ENCODE measurements around the gene UPF1. TPM values are rescaled to one million over a fixed set of nuclear protein-coding genes. Genes with fewer than 3 reads are reported as not detected.

The UPF1 gene
- total RNA-seq, 1 experiment from 2014 or later = 57.1 TPM

GRCh38 chr19:18785179-18786124, 46.3 kb upstream of the UPF1 start:
- Mint-ChIP-seq H3K4me1 (ENCODE audit: low read depth, unreplicated experiment) (peaks cover 15% of the 10 kb centered on the region), H3K4me3 (ENCODE audit: low read depth, unreplicated experiment) (no peak overlapping the region), H3K9me3 (ENCODE audit: low read depth, unreplicated experiment) (no peaks in the 10 kb centered on the region), H3K36me3 (ENCODE audit: insufficient read depth, unreplicated experiment) (no peaks in the 10 kb centered on the region), H3K27me3 (ENCODE audit: unreplicated experiment) (peaks cover 48% of the 10 kb centered on the region), H3K27ac (ENCODE audit: unreplicated experiment) (no peak overlapping the region)
- TF ChIP-seq, protein P1, sequence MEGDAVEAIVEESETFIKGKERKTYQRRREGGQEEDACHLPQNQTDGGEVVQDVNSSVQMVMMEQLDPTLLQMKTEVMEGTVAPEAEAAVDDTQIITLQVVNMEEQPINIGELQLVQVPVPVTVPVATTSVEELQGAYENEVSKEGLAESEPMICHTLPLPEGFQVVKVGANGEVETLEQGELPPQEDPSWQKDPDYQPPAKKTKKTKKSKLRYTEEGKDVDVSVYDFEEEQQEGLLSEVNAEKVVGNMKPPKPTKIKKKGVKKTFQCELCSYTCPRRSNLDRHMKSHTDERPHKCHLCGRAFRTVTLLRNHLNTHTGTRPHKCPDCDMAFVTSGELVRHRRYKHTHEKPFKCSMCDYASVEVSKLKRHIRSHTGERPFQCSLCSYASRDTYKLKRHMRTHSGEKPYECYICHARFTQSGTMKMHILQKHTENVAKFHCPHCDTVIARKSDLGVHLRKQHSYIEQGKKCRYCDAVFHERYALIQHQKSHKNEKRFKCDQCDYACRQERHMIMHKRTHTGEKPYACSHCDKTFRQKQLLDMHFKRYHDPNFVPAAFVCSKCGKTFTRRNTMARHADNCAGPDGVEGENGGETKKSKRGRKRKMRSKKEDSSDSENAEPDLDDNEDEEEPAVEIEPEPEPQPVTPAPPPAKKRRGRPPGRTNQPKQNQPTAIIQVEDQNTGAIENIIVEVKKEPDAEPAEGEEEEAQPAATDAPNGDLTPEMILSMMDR (IDR thresholded peaks at IDR 0.05; ENCODE audit: unreplicated experiment) = no peak
- CTCF ChIA-PET = no interaction called here
- intact Hi-C loops (cut with micrococcal nuclease; ENCODE audit: unreplicated experiment) = no loop called here
- no TSS peak for BruUV-seq (replicated peaks)
- DNase-seq = peak; percentile 33

DNA sequence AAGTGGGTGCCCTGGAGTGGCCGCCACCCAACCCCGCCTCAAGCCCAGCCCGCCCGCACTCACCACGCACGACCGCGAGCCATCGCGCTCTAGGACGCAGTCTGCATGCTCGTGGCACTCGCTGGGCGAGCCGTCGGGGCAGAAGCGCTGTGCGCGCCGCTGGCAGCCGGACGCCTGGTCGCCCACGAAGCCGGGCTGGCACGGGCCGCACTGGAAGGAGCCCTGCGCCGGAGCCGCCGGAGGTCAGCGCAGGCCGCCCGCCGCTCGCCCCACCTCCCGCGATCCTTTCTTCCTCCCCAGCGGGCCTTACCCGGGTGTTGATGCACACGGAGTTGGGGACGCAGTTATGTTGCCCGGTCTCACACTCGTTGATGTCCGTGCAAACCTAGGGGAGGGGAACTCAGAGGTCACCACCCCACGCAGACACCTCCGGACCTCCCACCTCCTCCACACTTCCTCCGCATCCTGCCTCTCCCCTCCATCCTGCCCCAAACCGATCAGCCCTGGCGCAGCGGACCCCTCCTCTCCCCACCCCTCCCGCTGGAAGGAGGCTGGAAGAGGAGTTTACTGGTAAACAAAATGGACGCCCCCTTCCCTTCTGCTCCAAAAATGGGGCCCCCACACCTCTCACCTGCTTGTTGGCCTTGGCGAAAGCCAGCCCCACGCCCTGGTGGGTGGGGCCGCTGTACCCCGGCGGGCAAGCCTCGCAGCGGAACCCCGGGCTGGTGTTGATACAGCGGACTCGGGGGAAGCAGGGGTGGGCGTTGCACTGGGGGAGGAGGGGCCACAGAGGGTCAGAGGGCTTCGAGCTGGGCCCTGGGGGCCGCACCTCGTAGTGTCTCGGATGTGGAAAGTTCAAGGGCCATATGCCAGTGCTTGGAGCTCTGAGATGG, 43.0 kb upstream of the UPF1 start:
- intact Hi-C loops (cut with micrococcal nuclease; ENCODE audit: unreplicated experiment) = no loop called here
- Mint-ChIP-seq H3K36me3 (ENCODE audit: insufficient read depth, unreplicated experiment) (no peaks in the 10 kb centered on the region), H3K9me3 (ENCODE audit: low read depth, unreplicated experiment) (no peaks in the 10 kb centered on the region), H3K4me3 (ENCODE audit: low read depth, unreplicated experiment) (peak overlapping the region; percentile 3), H3K27me3 (ENCODE audit: unreplicated experiment) (peaks cover 81% of the 10 kb centered on the region), H3K4me1 (ENCODE audit: low read depth, unreplicated experiment) (peaks cover 18% of the 10 kb centered on the region), H3K27ac (ENCODE audit: unreplicated experiment) (no peak overlapping the region)
- no TSS peak for BruUV-seq (replicated peaks)
- TF ChIP-seq, protein P1 (IDR thresholded peaks at IDR 0.05; ENCODE audit: unreplicated experiment) = no peak
- DNase-seq = no peak
- CTCF ChIA-PET = no interaction called here

DNA sequence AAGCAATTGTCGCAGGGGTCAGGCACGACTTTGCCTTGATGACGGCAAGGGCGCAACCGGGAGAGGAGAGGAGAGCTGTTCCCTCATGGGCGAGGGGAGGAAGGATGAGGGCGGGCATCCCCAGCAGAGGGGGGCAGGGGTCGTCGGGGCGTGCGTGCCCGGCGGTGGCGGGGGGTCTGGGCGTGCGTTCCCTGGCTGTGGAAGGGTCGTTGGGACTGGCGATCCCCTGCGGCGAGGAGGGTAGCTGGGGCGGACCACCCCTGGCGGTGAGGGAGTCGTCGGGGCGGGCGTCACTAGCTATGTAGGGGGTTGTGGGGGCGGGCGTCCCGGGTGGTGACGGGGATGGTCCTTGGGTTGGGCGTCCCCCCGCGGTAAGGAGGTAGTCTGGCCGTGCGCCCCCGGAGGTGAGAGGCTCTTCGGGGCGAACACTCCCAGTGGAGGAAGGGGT, 42.3 kb upstream of the UPF1 start:
- Mint-ChIP-seq H3K4me1 (ENCODE audit: low read depth, unreplicated experiment) (peaks cover 18% of the 10 kb centered on the region), H3K27ac (ENCODE audit: unreplicated experiment) (no peak overlapping the region), H3K9me3 (ENCODE audit: low read depth, unreplicated experiment) (no peaks in the 10 kb centered on the region), H3K36me3 (ENCODE audit: insufficient read depth, unreplicated experiment) (no peaks in the 10 kb centered on the region), H3K27me3 (ENCODE audit: unreplicated experiment) (peaks cover 79% of the 10 kb centered on the region), H3K4me3 (ENCODE audit: low read depth, unreplicated experiment) (peak overlapping the region; percentile 3)
- TF ChIP-seq, protein P1 (IDR thresholded peaks at IDR 0.05; ENCODE audit: unreplicated experiment) = no peak
- DNase-seq = no peak
- intact Hi-C loops (cut with micrococcal nuclease; ENCODE audit: unreplicated experiment) = no loop called here
- CTCF ChIA-PET = no interaction called here
- no TSS peak for BruUV-seq (replicated peaks)

DNA sequence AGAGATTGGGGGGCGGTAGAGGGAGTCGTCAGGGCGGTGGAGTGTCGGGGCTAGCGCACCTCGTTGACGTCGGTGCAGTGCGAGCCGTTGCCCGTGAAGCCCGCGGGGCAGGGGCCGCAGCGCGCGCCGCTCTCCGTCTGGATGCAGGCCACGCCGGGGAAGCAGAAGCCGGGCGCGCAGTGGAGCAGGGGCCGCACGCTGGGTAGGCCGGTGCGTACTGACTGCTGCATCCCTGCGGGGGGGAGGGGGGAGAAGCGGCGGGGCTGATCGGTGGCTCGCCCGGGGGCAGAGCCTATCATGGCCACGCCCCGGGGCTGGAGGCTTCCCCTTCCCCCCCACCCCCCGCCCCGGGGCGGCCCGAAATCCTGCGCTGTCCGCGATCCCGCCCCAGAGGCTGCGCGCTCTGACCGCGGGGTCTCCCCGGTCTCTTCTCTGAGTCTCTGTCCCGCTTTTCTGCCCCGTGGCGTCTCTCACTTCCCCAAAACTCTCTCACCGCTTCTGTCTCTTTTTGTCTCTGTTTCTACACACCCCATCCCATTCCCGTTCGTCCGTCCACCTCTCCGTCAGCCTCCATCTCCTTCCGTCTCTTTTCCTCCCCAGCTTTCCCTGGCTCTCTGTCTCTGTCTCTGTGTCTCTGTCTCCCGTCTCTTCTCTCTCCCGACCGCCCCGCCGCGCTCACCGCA, 41.7 kb upstream of the UPF1 start:
- Mint-ChIP-seq H3K4me3 (ENCODE audit: low read depth, unreplicated experiment) (peak overlapping the region; percentile 3), H3K27ac (ENCODE audit: unreplicated experiment) (no peak overlapping the region), H3K36me3 (ENCODE audit: insufficient read depth, unreplicated experiment) (no peaks in the 10 kb centered on the region), H3K27me3 (ENCODE audit: unreplicated experiment) (peaks cover 73% of the 10 kb centered on the region), H3K4me1 (ENCODE audit: low read depth, unreplicated experiment) (peaks cover 18% of the 10 kb centered on the region), H3K9me3 (ENCODE audit: low read depth, unreplicated experiment) (no peaks in the 10 kb centered on the region)
- intact Hi-C loops (cut with micrococcal nuclease; ENCODE audit: unreplicated experiment) = no loop called here
- TF ChIP-seq, protein P1 (IDR thresholded peaks at IDR 0.05; ENCODE audit: unreplicated experiment) = no peak
- CTCF ChIA-PET = no interaction called here
- DNase-seq = no peak
- no TSS peak for BruUV-seq (replicated peaks)
